ENCODE data around the gene MAD1L1.

The MAD1L1 gene

DNA sequence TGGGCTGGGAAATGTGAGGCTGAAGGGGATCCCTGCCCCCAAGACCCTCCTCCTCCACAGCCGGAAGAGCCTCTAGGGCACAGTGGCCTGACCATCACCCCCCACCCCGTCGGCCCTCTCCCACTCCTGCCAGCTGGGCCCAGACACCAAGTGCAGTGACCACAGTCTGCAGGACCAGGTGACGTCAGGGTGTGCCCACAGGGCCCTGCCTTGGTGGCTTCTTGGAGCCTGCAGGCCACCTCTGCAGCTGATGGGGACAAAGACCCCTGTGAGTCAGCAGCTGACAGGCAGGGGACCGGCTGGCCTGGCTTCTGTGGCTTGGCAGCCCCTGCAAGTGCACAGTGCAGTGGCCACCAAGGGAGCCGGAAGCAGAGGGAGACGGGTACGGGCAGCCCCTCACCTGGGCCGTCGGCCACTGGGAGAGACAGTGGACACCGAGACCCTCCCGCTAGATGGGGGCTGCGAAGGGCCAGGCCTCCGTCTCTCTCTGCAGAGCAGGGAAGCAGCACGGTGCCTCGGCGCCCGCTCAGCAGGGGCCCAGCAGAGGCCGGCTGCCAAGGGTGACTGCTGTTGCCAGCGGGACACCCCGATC is 288.0 kb downstream of the MAD1L1 start:
- no peak for DNase-seq

DNA sequence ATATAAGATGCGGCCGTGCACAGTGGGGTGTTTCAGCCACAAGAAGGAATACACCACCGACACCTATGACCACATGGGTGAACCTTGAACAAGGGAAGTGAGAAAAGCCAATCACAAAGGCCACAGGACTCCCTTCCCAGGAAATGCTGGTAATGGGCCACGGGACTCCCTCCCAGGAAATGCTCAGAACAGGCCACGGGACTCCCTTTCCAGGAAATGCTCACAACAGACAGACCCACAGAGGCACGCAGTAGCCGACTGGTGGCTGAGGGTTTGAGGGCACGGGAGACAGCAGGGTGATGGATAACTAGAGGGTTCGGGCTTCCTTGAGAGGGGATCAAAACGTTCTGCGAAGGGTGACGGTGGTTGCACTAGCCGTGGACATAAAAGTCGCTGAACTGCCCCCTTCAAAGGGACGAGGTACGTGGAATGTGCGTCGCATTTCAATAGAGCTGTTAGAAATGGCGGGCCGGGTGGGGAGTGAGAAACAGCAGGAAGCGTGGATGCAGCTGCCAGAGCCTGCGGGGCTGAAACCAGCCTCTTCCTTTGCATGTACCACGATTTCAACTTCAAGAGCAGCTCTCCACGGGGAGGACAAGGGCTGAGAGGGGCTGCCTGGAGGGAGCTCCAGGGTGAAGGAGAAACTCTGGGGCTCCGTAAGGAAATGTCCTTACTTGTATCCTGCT is 288.7 kb downstream of the MAD1L1 start:
- no peak for DNase-seq

DNA sequence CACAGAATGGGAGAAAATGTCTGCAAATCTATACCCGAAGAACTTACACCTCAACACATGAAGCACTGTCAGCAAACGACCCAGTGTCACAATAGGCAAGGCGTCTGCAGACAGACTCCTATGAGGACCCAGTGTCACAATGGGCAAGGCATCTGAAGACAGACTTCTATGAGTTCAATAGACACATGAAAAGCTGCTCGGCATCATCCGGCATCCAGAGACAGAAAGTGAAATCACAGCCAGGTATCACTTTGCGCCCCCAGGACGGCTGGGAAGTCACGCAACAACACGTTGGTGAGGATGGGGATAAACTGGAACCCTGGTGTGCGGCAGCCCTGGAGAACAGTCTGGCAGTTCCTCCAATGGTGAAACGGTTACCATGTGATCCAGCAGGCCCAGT is 289.4 kb downstream of the MAD1L1 start:
- no peak for DNase-seq

DNA sequence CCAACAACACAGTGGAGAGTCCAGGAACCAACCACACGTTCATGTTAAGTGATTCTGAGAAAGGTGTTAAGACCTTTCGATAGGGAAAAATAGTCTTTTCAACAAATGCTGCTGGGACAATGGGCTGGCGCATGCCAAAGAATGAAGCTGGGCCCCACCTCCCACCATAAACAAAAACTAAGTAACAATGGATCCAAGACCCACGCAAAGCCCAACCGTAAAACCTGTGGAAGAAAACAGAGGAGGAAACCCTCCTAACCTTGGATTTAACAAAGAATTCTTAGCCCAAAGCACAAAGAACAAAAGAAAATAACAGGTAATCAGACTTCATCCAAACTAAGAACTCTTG is 289.8 kb downstream of the MAD1L1 start:
- no peak for DNase-seq

- no peak for DNase-seq
Observed at GRCh38 chr7:1942243-1942940, 290.4 kb downstream of the MAD1L1 start.

DNA sequence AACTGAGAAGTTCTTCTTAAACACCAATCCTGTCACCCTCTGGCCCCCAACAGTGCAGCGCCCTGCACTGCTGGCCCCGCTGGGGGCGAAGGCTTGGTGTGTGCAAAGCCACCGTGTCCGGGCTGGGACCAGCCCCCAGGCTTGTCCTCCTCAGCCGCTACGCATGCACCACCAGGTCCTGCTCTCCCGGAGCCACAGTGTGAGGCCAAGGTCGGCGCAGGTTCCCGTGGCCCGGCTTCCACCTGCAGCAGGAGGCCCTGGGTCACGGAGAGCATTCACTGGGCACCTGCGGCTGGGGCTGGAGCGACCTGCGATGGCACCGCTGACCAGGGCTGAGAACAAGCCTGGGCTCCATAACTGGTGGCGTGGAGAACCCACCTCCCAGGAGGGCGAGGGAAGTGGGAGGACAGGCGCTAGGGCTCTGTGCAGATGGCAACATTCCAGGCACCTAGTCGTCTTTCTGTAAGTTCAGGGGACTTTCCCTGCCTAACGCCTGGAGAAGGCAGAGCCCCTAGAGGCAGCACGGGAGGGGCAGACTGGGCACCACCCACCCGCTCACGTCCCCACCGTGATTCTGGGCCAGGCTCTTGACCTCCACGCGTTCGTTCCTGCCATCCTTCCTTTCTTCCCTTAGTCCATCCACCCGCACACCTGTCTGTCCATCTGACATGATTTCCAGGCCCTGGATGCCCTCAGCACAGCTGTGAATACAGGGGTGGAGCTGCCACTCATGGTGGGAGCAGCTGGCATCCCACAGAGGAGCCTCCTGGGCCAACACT is 291.1 kb downstream of the MAD1L1 start:
- no peak for DNase-seq

- DNase-seq = no peak
Observed at GRCh38 chr7:1940863-1941262, 291.9 kb downstream of the MAD1L1 start.

GRCh38 chr7:1940402-1940786 is 292.4 kb downstream of the MAD1L1 start:
- peak; percentile 93 for DNase-seq

- peak; percentile 43 for DNase-seq
Observed at GRCh38 chr7:1939434-1940401, 293.0 kb downstream of the MAD1L1 start.

DNA sequence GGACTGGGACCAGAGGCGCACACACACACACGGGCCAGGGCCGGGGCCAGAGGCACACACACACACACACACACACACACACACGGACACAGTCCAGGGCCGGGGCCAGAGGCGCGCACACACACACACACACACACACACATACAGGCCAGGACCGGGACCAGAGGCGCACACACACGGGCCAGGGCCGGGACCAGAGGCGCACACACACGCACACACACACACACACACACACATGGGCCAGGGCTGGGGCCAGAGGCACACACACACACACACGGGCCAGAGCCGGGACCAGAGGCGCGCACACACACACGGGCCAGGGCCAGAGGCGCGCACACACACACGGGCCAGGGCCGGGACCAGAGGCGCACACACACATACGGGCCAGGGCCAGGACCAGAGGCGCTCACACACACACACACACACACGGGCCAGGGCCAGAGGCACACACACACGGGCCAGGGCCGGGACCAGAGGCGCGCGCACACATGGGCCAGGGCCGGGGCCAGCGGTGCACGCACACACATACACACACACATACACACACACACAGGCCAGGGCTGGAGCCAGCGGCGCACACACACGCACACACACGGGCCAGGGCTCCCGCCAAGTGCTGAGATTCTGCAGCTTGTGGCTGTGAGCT is 293.8 kb downstream of the MAD1L1 start:
- DNase-seq = peak; percentile 48

GRCh38 chr7:1937252-1937605 is 295.5 kb downstream of the MAD1L1 start:
- no peak for DNase-seq

- DNase-seq = no peak
Observed at GRCh38 chr7:1936531-1937251, 296.1 kb downstream of the MAD1L1 start.

DNA sequence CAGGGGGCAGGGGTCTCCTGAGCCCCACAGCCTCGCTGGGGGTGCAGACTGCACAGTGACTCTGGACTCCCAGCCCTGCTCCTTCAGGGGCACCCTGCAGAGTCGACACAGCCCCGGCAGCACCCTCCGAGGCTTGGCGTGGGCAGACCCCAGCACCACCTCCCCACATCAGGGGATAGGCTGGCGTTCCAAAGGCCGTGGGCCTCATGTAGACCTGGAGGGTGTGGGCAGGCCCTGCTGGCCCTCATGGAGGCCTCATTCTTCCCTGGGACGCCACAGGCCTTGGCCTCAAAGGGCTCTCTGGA is 296.8 kb downstream of the MAD1L1 start:
- DNase-seq = no peak

DNA sequence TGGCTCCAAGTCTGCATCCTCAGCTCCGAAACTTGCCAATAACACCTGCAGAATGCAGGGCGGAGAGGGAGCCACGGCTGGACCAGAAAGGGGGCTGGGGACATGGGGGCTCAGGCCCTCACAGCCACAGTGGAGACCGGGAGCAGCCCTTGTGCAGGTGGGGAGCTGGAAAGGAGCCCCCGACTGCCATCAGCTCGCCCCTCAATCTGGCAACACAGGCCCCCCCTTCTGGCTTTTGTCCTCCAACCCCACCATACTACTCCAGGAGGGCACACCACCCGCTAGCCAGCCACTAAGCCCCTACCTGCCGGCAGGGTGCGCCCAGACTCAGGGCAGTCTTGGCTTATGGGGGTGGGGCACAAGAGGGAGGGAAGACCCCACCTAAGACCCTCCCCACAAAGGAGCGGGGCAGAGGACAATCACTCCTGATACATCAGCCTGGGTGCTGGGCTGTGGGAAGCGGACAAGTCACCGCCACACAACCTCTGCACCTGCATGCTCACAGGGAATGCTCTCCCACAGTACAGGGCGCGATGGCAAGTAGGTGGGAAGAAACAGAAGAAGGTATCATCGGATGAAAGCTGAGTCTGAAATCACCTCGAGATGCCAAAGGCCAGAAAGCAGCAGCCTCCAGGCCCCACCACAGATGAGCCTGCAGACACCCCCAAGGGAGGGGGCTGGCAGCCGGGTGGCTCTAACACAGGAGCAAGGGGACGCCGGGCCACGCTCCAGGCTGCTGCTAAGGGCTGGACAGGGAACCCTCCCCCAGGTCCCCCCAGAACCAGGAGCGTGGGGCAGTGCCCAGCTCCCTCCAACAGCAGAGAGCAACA is 297.4 kb downstream of the MAD1L1 start:
- no peak for DNase-seq

DNA sequence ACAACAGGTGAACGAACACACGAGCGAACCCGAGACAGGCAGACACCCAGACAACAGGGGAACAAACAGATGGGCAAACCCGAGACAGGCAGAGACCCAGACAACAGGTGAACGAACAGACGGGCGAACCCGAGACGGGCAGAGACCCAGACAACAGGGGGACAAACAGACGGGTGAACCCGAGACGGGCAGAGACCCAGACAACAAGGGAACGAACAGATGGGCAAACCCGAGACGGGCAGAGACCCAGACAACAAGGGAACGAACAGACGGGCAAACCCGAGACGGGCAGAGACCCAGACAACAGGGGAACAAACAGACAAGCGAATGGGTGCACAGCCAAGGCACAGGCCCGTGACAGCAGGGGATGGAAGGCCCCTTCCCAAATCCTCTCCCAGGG is 298.0 kb downstream of the MAD1L1 start:
- no peak for DNase-seq

GRCh38 chr7:1934017-1934416 is 298.7 kb downstream of the MAD1L1 start:
- no peak for DNase-seq

DNA sequence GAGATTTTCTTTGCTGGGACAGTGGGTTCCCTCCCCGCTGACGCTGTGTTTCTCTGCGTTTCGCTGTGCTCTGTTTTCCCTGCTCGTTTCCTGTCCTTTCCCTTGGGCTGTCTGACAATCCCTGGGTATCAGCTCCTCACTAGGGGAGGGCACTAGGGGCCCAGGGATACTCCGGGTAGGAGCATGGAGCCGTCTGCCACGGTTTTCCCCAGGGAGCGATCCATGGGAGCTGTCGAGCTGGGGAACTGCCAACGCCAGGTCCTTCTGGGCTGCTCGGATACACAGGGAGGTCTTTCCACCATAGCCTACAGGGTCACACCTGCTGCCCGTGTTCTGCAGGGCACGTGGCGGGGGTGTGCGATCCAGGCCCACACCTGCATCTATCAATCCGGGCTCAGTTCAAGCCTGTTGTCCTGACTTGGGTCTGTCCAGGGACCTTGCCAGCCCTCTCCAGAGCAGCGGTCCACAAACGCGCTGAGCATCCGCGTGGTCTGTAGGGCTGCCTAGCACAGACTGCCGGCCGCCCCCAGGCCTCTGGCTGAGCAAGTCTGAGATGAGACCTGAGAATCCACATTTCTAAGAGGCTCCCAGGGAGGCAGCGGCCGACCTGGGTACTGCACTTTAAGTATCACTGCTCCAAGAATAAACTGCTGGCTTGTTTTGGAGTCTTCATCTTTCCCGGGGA is 299.5 kb downstream of the MAD1L1 start:
- DNase-seq = no peak

DNA sequence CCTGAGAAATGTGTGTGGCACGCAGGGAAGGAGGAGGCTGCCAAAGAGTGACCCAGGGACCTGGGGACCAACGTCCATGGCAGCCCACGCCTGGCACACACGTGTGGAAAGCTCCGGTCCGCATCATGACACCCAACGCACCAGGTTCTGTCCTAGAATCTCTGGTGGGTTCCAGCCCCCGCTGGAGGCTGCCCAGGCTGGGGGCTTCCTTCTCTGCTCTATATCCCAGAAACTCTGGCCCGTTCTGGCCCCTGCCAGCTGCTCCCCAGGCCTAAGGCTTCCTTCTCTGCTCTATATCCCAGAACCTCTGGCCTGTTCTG is 300.8 kb downstream of the MAD1L1 start:
- DNase-seq = no peak

DNA sequence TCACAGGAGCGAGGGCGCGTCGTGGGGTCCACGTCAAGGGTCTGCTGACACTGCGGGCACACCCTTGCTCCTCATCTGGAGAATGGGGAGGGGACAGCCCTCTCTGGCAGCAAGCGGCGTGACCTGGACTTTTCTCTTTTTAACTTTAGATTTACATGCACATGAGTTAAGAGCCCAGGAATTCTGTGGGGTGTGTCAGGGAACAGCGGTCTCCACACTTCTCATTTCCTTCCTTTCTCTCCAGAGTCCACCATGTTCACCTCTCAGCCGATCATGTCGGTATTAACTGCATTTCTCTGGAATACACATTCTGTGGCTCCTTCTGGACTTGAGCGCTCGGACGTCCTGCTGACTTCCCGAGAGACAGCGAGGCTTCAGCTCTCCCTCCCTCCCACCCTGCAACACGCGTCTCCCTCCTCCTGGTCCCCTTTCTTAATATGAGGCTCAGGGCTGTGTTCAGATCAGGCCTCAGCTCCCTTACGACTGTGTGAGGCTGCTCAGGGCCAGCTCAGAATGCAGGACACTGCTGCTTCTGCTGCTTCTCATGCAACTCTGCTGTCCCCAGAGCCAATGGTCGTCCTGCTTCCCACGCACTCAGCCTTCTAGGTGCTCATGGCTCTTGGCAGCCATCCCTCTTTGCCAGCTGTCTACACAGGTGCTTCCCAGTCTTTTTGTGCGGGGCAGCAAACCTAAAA is 301.3 kb downstream of the MAD1L1 start:
- DNase-seq = no peak
